A549 (cell line): ENCODE measurements around the gene C5AR2. TPM values are rescaled to one million over a fixed set of nuclear protein-coding genes. Genes with fewer than 3 reads are reported as not detected.
A peak's percentile ranks its signal among the peaks of the same experiment; 100 is the strongest.

Experiments
- ATAC-seq, 2 experiments: fragments of 200-7000 bp in 1 of 2; fragments of >200 bp in 1 of 2; cut with Nextera tagmentation in 1 of 2; cut with Tn5 transposase in 1 of 2; 3 replicates each; pipeline versions ENCODE4 v1.8.0 to v1.9.1; 2018 to 2020; ENCODE audit warnings: mild to moderate bottlenecking in 1 of 2, moderate library complexity in 1 of 2
- CTCF ChIA-PET: fragments of 300-600 bp; sonication (Branson Sonifier 250); formaldehyde crosslinking; extraction: SDS; loops from one replicate; lab custom pipeline; 2021; ENCODE audit warnings: antibody characterized with exemption, inconsistent platforms; lab: Yijun Ruan, JAX
- POLR2A ChIA-PET: fragments of 350-600 bp; formaldehyde crosslinking; extraction: SDS; loops from one replicate; lab custom pipeline; 2021; ENCODE audit warnings: antibody characterized with exemption, inconsistent platforms; lab: Yijun Ruan, JAX
- DNase-seq, 2 experiments: peaks; one replicate each; pipeline versions ENCODE4 v3.0.0 to v3.0.0-alpha.2; 2011 to 2016; ENCODE audit warnings: low read depth in 1 of 2, low spot score in 1 of 2
- FAIRE-seq: peaks from 2 replicates; lab custom pipeline; 2011; peaks lifted over from hg19 to GRCh38; lab: Jason Lieb, UNC
- H3K27ac ChIP-seq, 2 experiments: fragments of >200 bp; sonication (Bioruptor Twin); formaldehyde crosslinking; 3 replicates each; pipeline ENCODE4 v1.5.1; 2016 to 2017
- H3K4me1 ChIP-seq: fragments of >200 bp; sonication (Bioruptor Twin); formaldehyde crosslinking; 3 replicates; pipeline ENCODE4 v1.6.1; 2016
- H3K4me2 ChIP-seq: fragments of >200 bp; sonication (Bioruptor Twin); formaldehyde crosslinking; 3 replicates; pipeline ENCODE4 v1.6.1; 2016
- H3K4me3 ChIP-seq: fragments of >200 bp; sonication (Bioruptor Twin); formaldehyde crosslinking; 3 replicates; pipeline ENCODE4 v1.5.1; 2016
- H3K9me3 ChIP-seq: fragments of >200 bp; sonication (Bioruptor Twin); formaldehyde crosslinking; 3 replicates; pipeline ENCODE4 v1.6.1; 2016
- CEBPB ChIP-seq, 2 experiments: fragments of >200 bp in 1 of 2; sonication (Bioruptor Twin) in 1 of 2; formaldehyde crosslinking in 1 of 2; IDR thresholded peaks; 2 replicates each; pipeline ENCODE4 v1.6.1; 2012 to 2016
- FOSL2 ChIP-seq, 2 experiments: fragments of 450-650 bp in 1 of 2; fragments of >200 bp in 1 of 2; sonication (Bioruptor Twin) in 1 of 2; formaldehyde crosslinking; IDR thresholded peaks; 2 replicates each; pipeline versions ENCODE4 v1.5.0 to v1.6.1; 2016 to 2020; ENCODE audit warnings: mild to moderate bottlenecking in 1 of 2, moderate library complexity in 1 of 2
- FOXS1 ChIP-seq: fragments of 250-450 bp; sonication (Bioruptor Pico); IDR thresholded peaks from 2 replicates; pipeline ENCODE4 v1.5.0; 2020; ENCODE audit warnings: mild to moderate bottlenecking, moderate library complexity
- GATA3 ChIP-seq: IDR thresholded peaks from 2 replicates; pipeline ENCODE4 v1.6.1; 2012; ENCODE audit warnings: borderline replicate concordance
- HOXA7 ChIP-seq: fragments of 250-450 bp; sonication (Bioruptor Pico); IDR thresholded peaks from 2 replicates; pipeline ENCODE4 v1.5.0; 2020; ENCODE audit warnings: mild to moderate bottlenecking, moderate library complexity
- JUN ChIP-seq, 2 experiments: fragments of >200 bp; sonication (Bioruptor Twin); formaldehyde crosslinking; IDR thresholded peaks; 2 replicates in 1 of 2; 3 replicates in 1 of 2; pipeline ENCODE4 v1.6.1; 2016 to 2017
- MAX ChIP-seq: IDR thresholded peaks from 2 replicates; pipeline ENCODE4 v1.6.1; 2012
- MYC ChIP-seq: IDR thresholded peaks from 2 replicates; pipeline ENCODE4 v1.6.1; 2012; ENCODE audit warnings: mild to moderate bottlenecking, inconsistent platforms, low read length, improper control_type of control experiment, borderline replicate concordance
- PBX3 ChIP-seq: IDR thresholded peaks from 2 replicates; pipeline ENCODE4 v1.6.1; 2012
- REST ChIP-seq: fragments of 200-600 bp; sonication (generic); IDR thresholded peaks from 2 replicates; pipeline ENCODE4 v1.6.1; 2016; ENCODE audit warnings: antibody characterized with exemption, mild to moderate bottlenecking, moderate library complexity
- RNF2 ChIP-seq: fragments of 200-600 bp; sonication (generic); IDR thresholded peaks from 2 replicates; pipeline ENCODE4 v1.6.1; 2016; ENCODE audit warnings: low read depth, mild to moderate bottlenecking, antibody characterized with exemption, moderate library complexity, borderline replicate concordance
- SREBF2 ChIP-seq: fragments of 450-650 bp; IDR thresholded peaks from 2 replicates; pipeline ENCODE4 v1.6.1; 2014; ENCODE audit warnings: mild to moderate bottlenecking, moderate library complexity
- TP53 ChIP-seq: fragments of 250-450 bp; sonication (Bioruptor Pico); IDR thresholded peaks from 2 replicates; pipeline ENCODE4 v1.5.0; 2021; ENCODE audit warnings: mild to moderate bottlenecking, moderate library complexity
- ZFP36 ChIP-seq: fragments of 450-650 bp; IDR thresholded peaks from 2 replicates; pipeline ENCODE4 v1.6.1; 2014; ENCODE audit warnings: borderline replicate concordance; ENCODE audit not compliant: partially characterized antibody
- WGBS: methylation state at CpG from one replicate; pipeline ENCODE4 v1.1.6; 2017; ENCODE audit errors: missing lambda C conversion rate; 5-methylcytosine and 5-hydroxymethylcytosine counted together
- polyA plus RNA-seq, 4 experiments: library from polyadenylated mRNA; depleted of rRNA in 3 of 4; stranded (reverse); fragments of >200 nt; fragmentation: RNase III in 1 of 4; extraction: RNeasy Plus Mini Kit Qiagen cat#74134 plus additional on column Dnase treatment in 1 of 4; gene quantifications; 2 replicates in 3 of 4; 3 replicates in 1 of 4; pipeline ENCODE4 v1.2.3, GENCODE V29; 2011 to 2017

C5AR2 gene
- polyA plus RNA-seq, 2 of the 4 experiments (the other 2 are of a cell fraction): 0.25 to 0.28 TPM

GRCh38 chr19:47376589-47377144 is 44.7 kb downstream of the C5AR2 start:
- 82% methylated on average over 16 of the region's 16 CpGs for WGBS
- DNase-seq: no peak
- ChIA-PET CTCF (interaction anchor here (1.1 to 11.0 kb wide), 3 partner anchors 14 to 322 kb away, joined by 3 to 138 read pairs (median 9); no protein-coding TSS in a partner anchor), POLR2A (no interaction called here)
- H3K4me1 ChIP-seq: no peaks in the 10 kb centered on the region
- TF ChIP-seq MYC: no peak
- TF ChIP-seq FOSL2 (IDR thresholded peaks at IDR 0.05): no peak
- TF ChIP-seq FOSL2 (CRISPR knock-in tag; IDR thresholded peaks at IDR 0.05): peak; percentile 41; the same call in 1 of the 2 replicates
- no peak for FAIRE-seq
- no peak overlapping the region for H3K4me2 ChIP-seq
- H3K4me3 ChIP-seq: no peak overlapping the region
- peak in 1 of 2 experiments; percentile 10; a peak in 1 of 6 replicates for ATAC-seq
- no peak overlapping the region for H3K27ac ChIP-seq
- H3K9me3 ChIP-seq: no peaks in the 10 kb centered on the region

- Histone ChIP-seq H3K9me3 (no peaks in the 10 kb centered on the region), H3K4me3 (no peak overlapping the region), H3K4me2 (no peak overlapping the region), H3K4me1 (no peaks in the 10 kb centered on the region), H3K27ac (no peak overlapping the region)
- DNase-seq (no peak), FAIRE-seq (no peak), ATAC-seq (peak; percentile 16 to 30; a peak in 3 of 6 replicates)
- WGBS: 94% methylated on average over 16 of the region's 16 CpGs
- ChIA-PET CTCF (interaction anchor here (1.0 to 11.0 kb wide), 5 partner anchors 13 to 92 kb away, joined by 3 to 138 read pairs (median 7); partner anchors contain the start of gene DHX34), POLR2A (no interaction called here)
- TF ChIP-seq ZFP36: no peak
- TF ChIP-seq PBX3: no peak
- no peak for TF ChIP-seq FOXS1 (CRISPR knock-in tag)
- TF ChIP-seq TP53 (CRISPR knock-in tag): no peak
- no peak for TF ChIP-seq MAX
- TF ChIP-seq HOXA7 (CRISPR knock-in tag): no peak
- no peak for TF ChIP-seq RNF2
- no peak for TF ChIP-seq SREBF2
Observed at GRCh38 chr19:47377208-47377701, 45.3 kb downstream of the C5AR2 start.

- CTCF ChIA-PET: interaction anchor here (0.6 to 11.0 kb wide), 11 partner anchors 8 to 93 kb away, joined by 3 to 138 read pairs (median 4); partner anchors contain the start of gene DHX34
- FAIRE-seq: no peak
Observed at GRCh38 chr19:47377801-47378200, 45.8 kb downstream of the C5AR2 start.

More at GRCh38 chr19:47377801-47378200, 45.8 kb downstream of the C5AR2 start:
- H3K4me2 ChIP-seq: no peak overlapping the region
- POLR2A ChIA-PET: interaction anchor here (0.8 kb wide), 1 partner anchor 29 kb away, joined by 3 read pairs; no protein-coding TSS in a partner anchor
- 88% methylated on average over 11 of the region's 12 CpGs for WGBS
- no peak for TF ChIP-seq FOSL2 (IDR thresholded peaks at IDR 0.05)
- TF ChIP-seq FOSL2 (CRISPR knock-in tag; IDR thresholded peaks at IDR 0.05): no peak
- no peak for TF ChIP-seq CEBPB (IDR thresholded peaks at IDR 0.05)
- no peak for TF ChIP-seq REST
- no peak for TF ChIP-seq JUN (IDR thresholded peaks at IDR 0.05)
- no peak for TF ChIP-seq MAX
- TF ChIP-seq GATA3: no peak
- TF ChIP-seq, all 56 proteins: peak for 0
- DNase-seq: no peak
- no peaks in the 10 kb centered on the region for H3K9me3 ChIP-seq
- no peak overlapping the region for H3K4me3 ChIP-seq
- H3K27ac ChIP-seq: no peak overlapping the region
- ATAC-seq: no peak
- no peaks in the 10 kb centered on the region for H3K4me1 ChIP-seq
